Testis (tissue), 3 donors: Measurements from ENCODE around the gene WFDC9. TPM values are rescaled to one million over a fixed set of nuclear protein-coding genes. Genes with fewer than 3 reads are reported as not detected.
"Not testable (repeated sequence)": the region's sequence is repeated elsewhere in the genome, so short reads cannot be mapped to it uniquely, and the experiment has no call there.

Experiments used
- DNase-seq: peaks from one replicate; pipeline ENCODE4 v3.0.0-alpha.2; 2019
- H3K27ac ChIP-seq, 2 donors: fragments of 200-600 bp; sonication (generic); one replicate each; pipeline ENCODE4 v1.5.1; 2019
- H3K27me3 ChIP-seq: fragments of 200-600 bp; sonication (generic); one replicate; pipeline ENCODE4 v1.5.1; 2019
- H3K36me3 ChIP-seq: fragments of 200-600 bp; sonication (generic); one replicate; pipeline ENCODE4 v1.5.1; 2017; ENCODE audit warnings: low read depth; ENCODE audit errors: missing control alignments
- H3K4me1 ChIP-seq: fragments of 200-600 bp; sonication (generic); one replicate; pipeline ENCODE4 v1.5.1; 2019
- H3K4me3 ChIP-seq, 2 donors: fragments of 200-600 bp; sonication (generic); one replicate each; pipeline ENCODE4 v1.5.1; 2017 to 2019
- H3K9me3 ChIP-seq: fragments of 200-600 bp; sonication (generic); one replicate; pipeline ENCODE4 v1.5.1; 2017
- CTCF ChIP-seq, 3 experiments: fragments of 450-650 bp in 2 of 3; fragments of 200-600 bp in 1 of 3; sonication (generic) in 1 of 3; IDR thresholded peaks; one replicate each; pipeline ENCODE4 v1.5.1; 2016 to 2019; ENCODE audit warnings: antibody characterized with exemption in 3 of 3, mild to moderate bottlenecking in 2 of 3, moderate library complexity in 1 of 3
- POLR2A ChIP-seq: fragments of 450-650 bp; IDR thresholded peaks from one replicate; pipeline ENCODE4 v1.6.1; 2017; ENCODE audit warnings: antibody characterized with exemption, mild to moderate bottlenecking, moderate library complexity
- WGBS, 2 donors: methylation state at CpG; one replicate each; pipeline ENCODE4 v1.1.5; 2018; 5-methylcytosine and 5-hydroxymethylcytosine counted together
- intact Hi-C: fragments of 100-400 bp; cut with DNase I; formaldehyde crosslinking; loops from one replicate; pipeline ENCODE4 v1.15.1; 2023; ENCODE audit warnings: low total_unique reads
- polyA plus RNA-seq: library from polyadenylated mRNA; stranded (reverse); fragments of 350-450 nt; fragmentation: Illumina TruSeq; extraction: RNeasy Lipid Tissue Mini Kit (QIAGEN cat#74804); gene quantifications from one replicate; pipeline ENCODE4 v1.2.3, GENCODE V29; 2014; ENCODE audit warnings: low read depth, low replicate concordance; ENCODE audit not compliant: insufficient read depth
- small RNA-seq, 2 donors: library from RNA; depleted of rRNA; stranded (forward); fragments of <200 nt; gene quantifications; one replicate each; pipeline ENCODE3, GENCODE V24; 2016
- total RNA-seq, 2 donors: library from RNA; depleted of rRNA; stranded (reverse); fragments of >200 nt; gene quantifications; one replicate each; pipeline ENCODE4 v1.2.3, GENCODE V29; 2016

WFDC9 gene
- total and polyA plus RNA-seq, 3 donors from 2014 or later: not detected

GRCh38 chr20:45575931-45576330 is 55.2 kb downstream of the WFDC9 start:
- no peaks in the 10 kb centered on the region for H3K27me3 ChIP-seq
- no peak overlapping the region for H3K27ac ChIP-seq
- intact Hi-C loops: no loop called here
- no peak for DNase-seq
- TF ChIP-seq POLR2A: no peak
- no peak for TF ChIP-seq CTCF (IDR thresholded peaks at IDR 0.05)
- H3K36me3 ChIP-seq: no peaks in the 10 kb centered on the region
- no peaks in the 10 kb centered on the region for H3K9me3 ChIP-seq
- H3K4me1 ChIP-seq: no peaks in the 10 kb centered on the region
- WGBS, 2 donors: 81 to 90% methylated on average over 3 of the region's 3 CpGs
- no peak overlapping the region for H3K4me3 ChIP-seq

GRCh38 chr20:45569650-45570049 is 61.4 kb downstream of the WFDC9 start:
- H3K9me3 ChIP-seq, H3K4me1 ChIP-seq, H3K36me3 ChIP-seq, H3K27ac ChIP-seq, H3K27me3 ChIP-seq, intact Hi-C loops, H3K4me3 ChIP-seq, DNase-seq: not testable (repeated sequence)
- WGBS, 2 donors: 80 to 91% methylated on average over 1 of the region's 1 CpG

GRCh38 chr20:45564760-45565276 is 66.3 kb downstream of the WFDC9 start:
- no peaks in the 10 kb centered on the region for H3K9me3 ChIP-seq
- 86 to 91% methylated on average over 2 of the region's 2 CpGs for WGBS, 2 donors
- H3K4me1 ChIP-seq: no peaks in the 10 kb centered on the region
- no peak overlapping the region for H3K27ac ChIP-seq
- intact Hi-C loops: no loop called here
- no peaks in the 10 kb centered on the region for H3K36me3 ChIP-seq
- no peak for DNase-seq
- TF ChIP-seq POLR2A (no peak), CTCF (IDR thresholded peaks at IDR 0.05) (no peak)
- no peak overlapping the region for H3K4me3 ChIP-seq
- H3K27me3 ChIP-seq: no peaks in the 10 kb centered on the region

Small RNA genes within 50 kb of the gene (small RNA-seq; reads per million reads assigned to genes)
- 0 reads per million in 2 donors for gene RNA5SP485

Other genes starting within 250 kb of the WFDC9 start
- 10 to 100 TPM in 1 of 2 donors, 1 to 10 TPM in 1; 7.9 to 10.0 TPM for gene DBNDD2, start 223.0 kb downstream of the WFDC9 start, total RNA-seq
- gene DBNDD2, start 223.0 kb downstream of the WFDC9 start, polyA plus RNA-seq: 39.3 TPM
- gene PIGT, start 215.1 kb downstream of the WFDC9 start, total RNA-seq: 100 to 1,000 TPM; 115 to 140 TPM
- 137 TPM for gene PIGT, start 215.1 kb downstream of the WFDC9 start, polyA plus RNA-seq
- 10 to 100 TPM in 1 of 2 donors, 1 to 10 TPM in 1; 6.1 to 32.0 TPM for gene WFDC2, start 161.5 kb downstream of the WFDC9 start, total RNA-seq
- gene WFDC2, start 161.5 kb downstream of the WFDC9 start, polyA plus RNA-seq: 37.6 TPM
- gene SPINT3, start 115.7 kb downstream of the WFDC9 start, total RNA-seq: not detected
- not detected for gene SPINT3, start 115.7 kb downstream of the WFDC9 start, polyA plus RNA-seq
- gene WFDC6, start 91.8 kb downstream of the WFDC9 start, total RNA-seq: 10 to 100 TPM; 75.6 to 83.3 TPM
- 24.9 TPM for gene WFDC6, start 91.8 kb downstream of the WFDC9 start, polyA plus RNA-seq
- gene EPPIN, start 83.9 kb downstream of the WFDC9 start, total RNA-seq: 100 to 1,000 TPM; 185 to 222 TPM
- gene EPPIN, start 83.9 kb downstream of the WFDC9 start, polyA plus RNA-seq: 251 TPM
- gene WFDC8, start 52.0 kb downstream of the WFDC9 start, total RNA-seq: not detected
- not detected for gene WFDC8, start 52.0 kb downstream of the WFDC9 start, polyA plus RNA-seq
- not detected for gene WFDC10A, start 1.5 kb downstream of the WFDC9 start, total RNA-seq
- not detected for gene WFDC10A, start 1.5 kb downstream of the WFDC9 start, polyA plus RNA-seq
- not detected for gene WFDC11, start 39.0 kb upstream of the WFDC9 start, total RNA-seq
- gene WFDC11, start 39.0 kb upstream of the WFDC9 start, polyA plus RNA-seq: 1.7 TPM
- not detected for gene WFDC13, start 70.8 kb upstream of the WFDC9 start, total RNA-seq
- not detected for gene WFDC13, start 70.8 kb upstream of the WFDC9 start, polyA plus RNA-seq
- gene WFDC10B, start 73.7 kb upstream of the WFDC9 start, total RNA-seq: 1 to 10 TPM; 1.0 to 1.2 TPM
- 4.3 TPM for gene WFDC10B, start 73.7 kb upstream of the WFDC9 start, polyA plus RNA-seq
- gene SPINT4, start 91.1 kb upstream of the WFDC9 start, total RNA-seq: not detected
- gene SPINT4, start 91.1 kb upstream of the WFDC9 start, polyA plus RNA-seq: not detected
- 10 to 100 TPM; 37.5 to 56.2 TPM for gene WFDC3, start 160.6 kb upstream of the WFDC9 start, total RNA-seq
- 99.2 TPM for gene WFDC3, start 160.6 kb upstream of the WFDC9 start, polyA plus RNA-seq
- 10 to 100 TPM; 38.6 to 49.9 TPM for gene DNTTIP1, start 160.7 kb upstream of the WFDC9 start, total RNA-seq
- 67.2 TPM for gene DNTTIP1, start 160.7 kb upstream of the WFDC9 start, polyA plus RNA-seq
- gene UBE2C, start 181.4 kb upstream of the WFDC9 start, total RNA-seq: 10 to 100 TPM; 21.4 to 22.0 TPM
- 36.7 TPM for gene UBE2C, start 181.4 kb upstream of the WFDC9 start, polyA plus RNA-seq
- gene TNNC2, start 196.0 kb upstream of the WFDC9 start, total RNA-seq: 1 to 10 TPM; 4.6 to 6.5 TPM
- 12.1 TPM for gene TNNC2, start 196.0 kb upstream of the WFDC9 start, polyA plus RNA-seq
- gene SNX21, start 202.5 kb upstream of the WFDC9 start, total RNA-seq: 10 to 100 TPM; 77.9 to 82.4 TPM
- 23.9 TPM for gene SNX21, start 202.5 kb upstream of the WFDC9 start, polyA plus RNA-seq
- 10 to 100 TPM; 71.2 to 79.6 TPM for gene ACOT8, start 226.1 kb upstream of the WFDC9 start, total RNA-seq
- gene ACOT8, start 226.1 kb upstream of the WFDC9 start, polyA plus RNA-seq: 44.4 TPM
- gene ZSWIM3, start 226.3 kb upstream of the WFDC9 start, total RNA-seq: 10 to 100 TPM in 1 of 2 donors, 1 to 10 TPM in 1; 9.3 to 12.8 TPM
- 8.0 TPM for gene ZSWIM3, start 226.3 kb upstream of the WFDC9 start, polyA plus RNA-seq
- gene ZSWIM1, start 249.9 kb upstream of the WFDC9 start, total RNA-seq: 10 to 100 TPM; 24.0 to 24.5 TPM
- gene ZSWIM1, start 249.9 kb upstream of the WFDC9 start, polyA plus RNA-seq: 11.4 TPM